ENCODE results near the gene SLC35E1. TPM values are rescaled to one million over a fixed set of nuclear protein-coding genes. Genes with fewer than 3 reads are reported as not detected.

SLC35E1 gene
- 10 to 100 TPM; 20.1 to 49.8 (median 39.5) TPM for total RNA-seq
- polyA plus RNA-seq: 10 to 100 TPM; 22.0 to 43.1 (median 26.8) TPM
- long read RNA-seq, donor 1, full-length matches to known transcripts: 12 of 17 reads
- long read RNA-seq, donor 1, partial matches to known transcripts: 5 of 17 reads
- long read RNA-seq, donor 1, other reads (novel, unspliced or antisense): 0 of 17 reads
- long read RNA-seq, donor 2, full-length matches to known transcripts: 4 of 4 reads
- long read RNA-seq, donor 2, partial matches to known transcripts: 0 of 4 reads
- long read RNA-seq, donor 2, other reads (novel, unspliced or antisense): 0 of 4 reads
- long read RNA-seq, donor 3, full-length matches to known transcripts: 6 of 6 reads
- long read RNA-seq, donor 3, partial matches to known transcripts: 0 of 6 reads
- long read RNA-seq, donor 3, other reads (novel, unspliced or antisense): 0 of 6 reads
- long read RNA-seq, donor 4, full-length matches to known transcripts: 3 of 5 reads
- long read RNA-seq, donor 4, partial matches to known transcripts: 0 of 5 reads
- long read RNA-seq, donor 4, other reads (novel, unspliced or antisense): 2 of 5 reads
- long read RNA-seq, donor 5, full-length matches to known transcripts: 67 of 81 reads
- long read RNA-seq, donor 5, partial matches to known transcripts: 2 of 81 reads
- long read RNA-seq, donor 5, other reads (novel, unspliced or antisense): 12 of 81 reads
- long read RNA-seq, donor 6, partial matches to known transcripts: 1 of 3 reads
- long read RNA-seq, donor 6, other reads (novel, unspliced or antisense): 2 of 3 reads
- long read RNA-seq, donor 7, full-length matches to known transcripts: 7 of 7 reads
- long read RNA-seq, donor 7, partial matches to known transcripts: 0 of 7 reads
- long read RNA-seq, donor 7, other reads (novel, unspliced or antisense): 0 of 7 reads
- long read RNA-seq, donor 8, full-length matches to known transcripts: 6 of 20 reads
- long read RNA-seq, donor 8, partial matches to known transcripts: 14 of 20 reads
- long read RNA-seq, donor 8, other reads (novel, unspliced or antisense): 0 of 20 reads
- long read RNA-seq, donor 9, full-length matches to known transcripts: 5 of 12 reads
- long read RNA-seq, donor 9, partial matches to known transcripts: 7 of 12 reads
- long read RNA-seq, donor 9, other reads (novel, unspliced or antisense): 0 of 12 reads
- long read RNA-seq, donor 10, full-length matches to known transcripts: 7 of 7 reads
- long read RNA-seq, donor 10, partial matches to known transcripts: 0 of 7 reads
- long read RNA-seq, donor 10, other reads (novel, unspliced or antisense): 0 of 7 reads

DNA sequence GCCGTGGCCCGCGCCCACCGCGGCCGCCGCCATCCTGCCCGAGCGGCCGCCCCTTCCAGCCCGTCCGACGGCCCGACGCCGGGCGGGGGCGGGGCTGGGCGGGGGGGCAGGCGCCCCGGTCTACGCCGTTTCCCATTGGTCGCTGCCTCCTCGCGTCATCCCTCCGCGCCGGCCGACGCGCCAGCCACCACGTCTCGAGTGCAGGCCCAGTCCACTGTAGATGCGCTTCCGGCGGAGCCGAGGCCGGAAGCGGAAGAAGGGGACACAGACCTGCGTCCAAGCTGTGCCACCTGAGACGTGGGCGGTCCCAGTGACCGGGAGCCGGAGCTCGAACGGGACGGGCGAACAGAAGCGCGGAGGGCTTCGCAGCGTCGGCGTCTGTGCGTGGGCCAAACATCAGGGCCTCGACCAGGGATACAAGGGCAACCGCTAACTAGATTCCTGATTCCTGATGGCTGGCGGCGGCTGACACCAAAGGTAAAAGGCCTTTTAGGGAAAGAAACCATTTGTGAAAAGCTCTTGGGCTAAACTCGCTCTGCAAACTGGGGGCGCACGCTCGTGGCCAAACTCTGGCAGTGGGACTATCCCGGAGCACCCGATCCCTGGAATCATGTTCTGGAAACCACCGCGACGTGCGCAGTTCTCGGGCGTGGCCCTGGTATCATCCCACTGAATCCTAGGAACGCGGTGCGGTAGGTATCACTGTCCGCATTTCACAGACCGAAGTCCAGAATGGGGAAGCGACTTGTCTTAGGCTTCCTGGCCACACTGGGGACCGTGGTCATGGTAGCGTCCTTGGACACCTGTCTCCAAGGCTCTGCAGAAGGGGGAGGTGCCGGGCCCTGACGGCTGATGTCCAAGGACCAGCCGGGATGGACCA lies at the start of gene SLC35E1:
SLC35E1 (minus strand) TSS at position 84 of the 880 bp plus-strand sequence; CDS start at position 33, 51 bp downstream.
- peaks cover 16 to 32% of the 10 kb centered on the region in 2 donors for H3K4me1 ChIP-seq (replicated peaks in 1 of 2)

DNA sequence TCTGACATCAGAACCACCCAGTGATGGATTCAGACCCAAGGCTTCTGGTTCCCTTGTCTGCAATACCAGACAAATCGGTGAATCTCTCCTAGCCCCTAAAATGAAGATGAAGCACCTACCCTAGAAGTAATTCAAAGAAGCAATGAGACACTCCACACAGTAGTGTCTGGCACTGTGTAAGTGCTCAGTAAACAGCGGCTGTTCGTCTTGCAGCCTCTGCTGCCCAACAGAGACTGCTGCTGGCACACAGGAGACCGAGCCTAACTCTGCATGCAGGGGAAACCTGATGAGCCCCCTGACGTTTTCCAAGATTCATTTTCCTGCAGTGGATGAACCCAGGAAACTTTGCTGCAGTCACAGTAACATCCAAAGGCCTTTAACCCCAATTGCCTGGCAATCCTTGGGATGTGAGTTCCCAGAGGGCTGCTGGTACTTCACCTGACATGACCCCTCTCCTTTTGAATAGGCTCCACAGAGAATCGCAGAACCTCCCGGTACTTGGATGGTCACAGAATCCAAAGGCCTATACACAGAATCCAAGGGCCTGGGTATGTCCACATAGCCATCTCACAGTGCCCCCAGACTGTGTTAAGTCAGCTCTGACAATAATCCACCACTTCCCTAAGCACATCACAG lies 49.1 kb upstream of the SLC35E1 start:
- 65 to 75% (median 69%) methylated on average over 7 of the region's 7 CpGs for WGBS, 4 donors
- Histone ChIP-seq H3K4me1 (replicated peaks in 1 of 2) (peaks cover 29 to 44% of the 10 kb centered on the region in 2 donors), H3K36me3 (replicated peaks in 1 of 2) (no peaks in the 10 kb centered on the region), H3K27ac (no peak overlapping the region), H3K9me3 (replicated peaks in 1 of 3) (no peaks in the 10 kb centered on the region), H3K4me3 (no peak overlapping the region), H3K27me3 (no peaks in the 10 kb centered on the region)
- intact Hi-C loops (cut with DNase I): loop anchor here (5.0 to 10.0 kb wide), 2 partner anchors 44 to 46 kb away; partner anchors contain the start of gene SLC35E1 (in 1 of the 2)
- DNase-seq: no peak
- TF ChIP-seq, protein P1, sequence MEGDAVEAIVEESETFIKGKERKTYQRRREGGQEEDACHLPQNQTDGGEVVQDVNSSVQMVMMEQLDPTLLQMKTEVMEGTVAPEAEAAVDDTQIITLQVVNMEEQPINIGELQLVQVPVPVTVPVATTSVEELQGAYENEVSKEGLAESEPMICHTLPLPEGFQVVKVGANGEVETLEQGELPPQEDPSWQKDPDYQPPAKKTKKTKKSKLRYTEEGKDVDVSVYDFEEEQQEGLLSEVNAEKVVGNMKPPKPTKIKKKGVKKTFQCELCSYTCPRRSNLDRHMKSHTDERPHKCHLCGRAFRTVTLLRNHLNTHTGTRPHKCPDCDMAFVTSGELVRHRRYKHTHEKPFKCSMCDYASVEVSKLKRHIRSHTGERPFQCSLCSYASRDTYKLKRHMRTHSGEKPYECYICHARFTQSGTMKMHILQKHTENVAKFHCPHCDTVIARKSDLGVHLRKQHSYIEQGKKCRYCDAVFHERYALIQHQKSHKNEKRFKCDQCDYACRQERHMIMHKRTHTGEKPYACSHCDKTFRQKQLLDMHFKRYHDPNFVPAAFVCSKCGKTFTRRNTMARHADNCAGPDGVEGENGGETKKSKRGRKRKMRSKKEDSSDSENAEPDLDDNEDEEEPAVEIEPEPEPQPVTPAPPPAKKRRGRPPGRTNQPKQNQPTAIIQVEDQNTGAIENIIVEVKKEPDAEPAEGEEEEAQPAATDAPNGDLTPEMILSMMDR (IDR thresholded peaks at IDR 0.05): no peak
- no peak for TF ChIP-seq POLR2A (IDR thresholded peaks at IDR 0.05)

More for the DNA sequence above, at the start of gene SLC35E1:
- DNase-seq: peak; percentile 96 to 98 (median 97)
- Histone ChIP-seq H3K36me3 (replicated peaks in 1 of 2) (peaks cover 0 to 31% of the 10 kb centered on the region in 2 donors), H3K9me3 (replicated peaks in 1 of 3) (no peaks in the 10 kb centered on the region), H3K27ac (peak within 1 kb of the TSS; percentile 74 to 94 (median 79)), H3K27me3 (no peaks in the 10 kb centered on the region), H3K4me3 (peak within 1 kb of the TSS; percentile 21 to 99 (median 64))
- intact Hi-C loops (cut with DNase I): loop anchor here in 1 of 2 donors (10.0 kb wide), 1 partner anchor 52 kb away; the partner anchor contains the start of gene MED26
- WGBS, 4 donors: 0 to 5% (median 0%) methylated on average over 11 to 83 of the region's 83 CpGs
- TF ChIP-seq, protein P1 (IDR thresholded peaks at IDR 0.05): no peak
- TF ChIP-seq POLR2A (IDR thresholded peaks at IDR 0.05): peak; percentile 86 to 93

DNA sequence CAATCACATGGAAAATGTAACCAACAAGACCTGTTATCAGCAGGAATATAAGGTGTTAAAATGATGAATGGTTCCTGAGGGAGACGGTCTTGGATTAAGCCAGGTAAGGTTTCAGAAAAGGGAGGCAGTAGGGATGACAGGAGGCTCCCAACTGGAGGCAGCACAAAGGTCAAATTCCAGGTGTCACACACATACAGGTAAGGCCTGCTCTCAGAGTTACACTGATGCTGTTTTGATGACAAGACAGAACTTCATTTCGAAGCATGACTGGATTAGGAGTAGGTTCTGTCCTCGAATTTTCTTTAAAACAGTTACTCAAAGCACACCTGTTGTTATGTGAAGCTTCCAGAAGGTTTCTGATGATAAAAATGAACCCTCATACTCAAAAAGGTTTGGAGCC lies 48.4 kb upstream of the SLC35E1 start:
- peaks cover 28 to 38% of the 10 kb centered on the region in 2 donors for H3K4me1 ChIP-seq (replicated peaks in 1 of 2)
- intact Hi-C loops (cut with DNase I): loop anchor here (5.0 to 10.0 kb wide), 2 partner anchors 43 to 46 kb away; partner anchors contain the start of gene SLC35E1 (in 1 of the 2)
- 76 to 80% (median 79%) methylated on average over 3 of the region's 3 CpGs for WGBS, 4 donors
- TF ChIP-seq POLR2A (IDR thresholded peaks at IDR 0.05): no peak
- TF ChIP-seq, protein P1 (IDR thresholded peaks at IDR 0.05): no peak
- DNase-seq: no peak
- H3K9me3 ChIP-seq (replicated peaks in 1 of 3): no peaks in the 10 kb centered on the region
- no peaks in the 10 kb centered on the region for H3K36me3 ChIP-seq (replicated peaks in 1 of 2)
- H3K27ac ChIP-seq: no peak overlapping the region
- H3K4me3 ChIP-seq: no peak overlapping the region
- no peaks in the 10 kb centered on the region for H3K27me3 ChIP-seq

Data from adrenal gland (tissue), 19 donors.